Measurements from ENCODE around the gene KLHL29.

The KLHL29 gene

GRCh38 chr2:23518481-23519333, 133.7 kb downstream of the KLHL29 start:
- no peak for DNase-seq

- no peak for DNase-seq
Measured at GRCh38 chr2:23519334-23519651, 134.3 kb downstream of the KLHL29 start.

GRCh38 chr2:23520256-23520655, 135.3 kb downstream of the KLHL29 start:
- no peak for DNase-seq

- DNase-seq = no peak
Measured at GRCh38 chr2:23521060-23521459, 136.1 kb downstream of the KLHL29 start.

- DNase-seq = no peak
Measured at GRCh38 chr2:23522726-23523372, 137.9 kb downstream of the KLHL29 start.

GRCh38 chr2:23523373-23524260, 138.6 kb downstream of the KLHL29 start:
- DNase-seq = no peak

GRCh38 chr2:23524261-23524706, 139.3 kb downstream of the KLHL29 start:
- DNase-seq = no peak

- DNase-seq = no peak
Measured at GRCh38 chr2:23525137-23525765, 140.3 kb downstream of the KLHL29 start.

- peak; percentile 7 for DNase-seq
Measured at GRCh38 chr2:23526114-23526513, 141.1 kb downstream of the KLHL29 start.

GRCh38 chr2:23526835-23527790, 142.1 kb downstream of the KLHL29 start:
- DNase-seq = no peak

- no peak for DNase-seq
Measured at GRCh38 chr2:23528171-23528570, 143.2 kb downstream of the KLHL29 start.

- DNase-seq = no peak
Measured at GRCh38 chr2:23528690-23529089, 143.7 kb downstream of the KLHL29 start.

- DNase-seq = no peak
Measured at GRCh38 chr2:23529659-23530058, 144.7 kb downstream of the KLHL29 start.

GRCh38 chr2:23530206-23530908, 145.4 kb downstream of the KLHL29 start:
- no peak for DNase-seq

- DNase-seq = no peak
Measured at GRCh38 chr2:23530909-23531276, 145.9 kb downstream of the KLHL29 start.

GRCh38 chr2:23531280-23531679, 146.3 kb downstream of the KLHL29 start:
- DNase-seq = no peak

- DNase-seq = no peak
Measured at GRCh38 chr2:23531881-23532280, 146.9 kb downstream of the KLHL29 start.

GRCh38 chr2:23532391-23533337, 147.7 kb downstream of the KLHL29 start:
- DNase-seq = peak; percentile 30

GRCh38 chr2:23533338-23533695, 148.3 kb downstream of the KLHL29 start:
- no peak for DNase-seq

- no peak for DNase-seq
Measured at GRCh38 chr2:23534771-23535170, 149.8 kb downstream of the KLHL29 start.

All from stimulated activated CD4-positive, alpha-beta T cell treated with anti-CD3 and anti-CD28 coated beads, Interleukin-12 subunit alpha, Interleukin-12 subunit beta, amount 100 ng/mL, for 4 hours (primary cell).